ENCODE data around the gene GALE.

Gene GALE

DNA sequence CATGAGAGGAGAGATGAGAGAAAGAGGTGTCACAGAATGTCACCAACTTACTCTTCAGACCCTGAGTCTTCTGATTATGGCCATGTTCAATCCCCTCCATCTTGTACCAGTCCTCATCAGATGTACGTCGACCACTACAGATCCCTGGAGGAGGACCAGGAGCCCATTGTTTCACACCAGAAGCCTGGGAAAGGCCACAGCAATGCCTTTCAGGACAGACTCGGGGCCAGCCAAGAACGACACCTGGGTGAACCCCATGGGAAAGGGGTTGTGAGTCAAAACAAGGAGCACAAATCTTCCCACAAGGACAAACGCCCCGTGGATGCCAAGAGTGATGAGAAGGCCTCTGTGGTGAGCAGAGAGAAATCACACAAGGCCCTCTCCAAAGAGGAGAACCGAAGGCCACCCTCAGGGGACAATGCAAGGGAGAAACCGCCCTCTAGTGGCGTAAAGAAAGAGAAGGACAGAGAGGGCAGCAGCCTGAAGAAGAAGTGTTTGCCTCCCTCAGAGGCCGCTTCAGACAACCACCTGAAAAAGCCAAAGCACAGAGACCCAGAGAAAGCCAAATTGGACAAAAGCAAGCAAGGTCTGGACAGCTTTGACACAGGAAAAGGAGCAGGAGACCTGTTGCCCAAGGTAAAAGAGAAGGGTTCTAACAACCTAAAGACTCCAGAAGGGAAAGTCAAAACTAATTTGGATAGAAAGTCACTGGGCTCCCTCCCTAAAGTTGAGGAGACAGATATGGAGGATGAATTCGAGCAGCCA lies 49.3 kb downstream of the GALE start:
- no peak for DNase-seq (ENCODE audit: low read depth)

- DNase-seq (ENCODE audit: low read depth) = no peak
Measured at GRCh38 chr1:23748016-23748415, 52.5 kb downstream of the GALE start.

All from stimulated activated CD8-positive, alpha-beta memory T cell treated with anti-CD3 and anti-CD28 coated beads, Interleukin-7, amount 100 ng/mL, for 24 hours (primary cell).